Stimulated activated CD8-positive, alpha-beta memory T cell treated with anti-CD3 and anti-CD28 coated beads, Interleukin-12 subunit alpha, Interleukin-12 subunit beta, amount 100 ng/mL, for 1 hour (primary cell): Measurements from ENCODE around the gene OR10J1.
"Not testable (repeated sequence)": the region's sequence is repeated elsewhere in the genome, so short reads cannot be mapped to it uniquely, and the experiment has no call there.

Source experiments
- DNase-seq: peaks from one replicate; pipeline ENCODE4 v3.0.0-alpha.2; 2020; ENCODE audit warnings: low read depth

OR10J1 gene

GRCh38 chr1:159439422-159439821 lies at the start of gene OR10J1:
Gene OR10J1, plus strand, starts transcription at chr1:159439722. Its CDS starts 70 bp downstream, at chr1:159439792.
- DNase-seq = no peak

GRCh38 chr1:159406821-159407220 lies 32.7 kb upstream of the OR10J1 start:
- no peak for DNase-seq

GRCh38 chr1:159408862-159409400 lies 30.6 kb upstream of the OR10J1 start:
- DNase-seq = no peak

GRCh38 chr1:159421821-159422220 lies 17.7 kb upstream of the OR10J1 start:
- DNase-seq = no peak

GRCh38 chr1:159428536-159428935 lies 11.0 kb upstream of the OR10J1 start:
- no peak for DNase-seq

- no peak for DNase-seq
Observed at GRCh38 chr1:159429074-159429861, 10.3 kb upstream of the OR10J1 start.

- DNase-seq = no peak
Observed at GRCh38 chr1:159430985-159431384, 8.5 kb upstream of the OR10J1 start.

GRCh38 chr1:159431904-159432303 lies 7.6 kb upstream of the OR10J1 start, which contains the start of gene OR10J4:
Gene OR10J4, plus strand, starts transcription at chr1:159432204.
- no peak for DNase-seq

GRCh38 chr1:159436469-159436868 lies 3.1 kb upstream of the OR10J1 start:
- DNase-seq = no peak

GRCh38 chr1:159441360-159441759 lies 1.8 kb downstream of the OR10J1 start:
- no peak for DNase-seq

- no peak for DNase-seq
Observed at GRCh38 chr1:159442428-159442827, 2.9 kb downstream of the OR10J1 start.

- no peak for DNase-seq
Observed at GRCh38 chr1:159443066-159443750, 3.7 kb downstream of the OR10J1 start.

- DNase-seq = no peak
Observed at GRCh38 chr1:159444511-159444910, 5.0 kb downstream of the OR10J1 start.

- no peak for DNase-seq
Observed at GRCh38 chr1:159448181-159448580, 8.7 kb downstream of the OR10J1 start.

GRCh38 chr1:159449605-159450004 lies 10.1 kb downstream of the OR10J1 start:
- not testable (repeated sequence) for DNase-seq

GRCh38 chr1:159459551-159459950 lies 20.0 kb downstream of the OR10J1 start:
- DNase-seq = no peak

GRCh38 chr1:159465191-159465603 lies 25.7 kb downstream of the OR10J1 start:
- no peak for DNase-seq

- DNase-seq = no peak
Observed at GRCh38 chr1:159468321-159468720, 28.8 kb downstream of the OR10J1 start.

- no peak for DNase-seq
Observed at GRCh38 chr1:159469921-159470533, 30.5 kb downstream of the OR10J1 start.

- DNase-seq = no peak
Observed at GRCh38 chr1:159473335-159473734, 33.8 kb downstream of the OR10J1 start.

GRCh38 chr1:159474926-159475325 lies 35.4 kb downstream of the OR10J1 start:
- DNase-seq = no peak

- no peak for DNase-seq
Observed at GRCh38 chr1:159483501-159483900, 44.0 kb downstream of the OR10J1 start.
